A549 (cell line): Measurements from ENCODE around the gene STK16.

Experiments used
- FOSB ChIP-seq: fragments of 250-450 bp; sonication (Bioruptor Pico); IDR thresholded peaks from 2 replicates; pipeline ENCODE4 v1.5.0; 2020; ENCODE audit warnings: mild to moderate bottlenecking, moderate library complexity
- TP53 ChIP-seq: fragments of 250-450 bp; sonication (Bioruptor Pico); IDR thresholded peaks from 2 replicates; pipeline ENCODE4 v1.5.0; 2021; ENCODE audit warnings: mild to moderate bottlenecking, moderate library complexity
- TF ChIP-seq, protein P1 (sequence below): fragments of 450-650 bp; IDR thresholded peaks from 2 replicates; pipeline ENCODE4 v1.6.1; 2014; ENCODE audit warnings: antibody characterized with exemption

DNA sequence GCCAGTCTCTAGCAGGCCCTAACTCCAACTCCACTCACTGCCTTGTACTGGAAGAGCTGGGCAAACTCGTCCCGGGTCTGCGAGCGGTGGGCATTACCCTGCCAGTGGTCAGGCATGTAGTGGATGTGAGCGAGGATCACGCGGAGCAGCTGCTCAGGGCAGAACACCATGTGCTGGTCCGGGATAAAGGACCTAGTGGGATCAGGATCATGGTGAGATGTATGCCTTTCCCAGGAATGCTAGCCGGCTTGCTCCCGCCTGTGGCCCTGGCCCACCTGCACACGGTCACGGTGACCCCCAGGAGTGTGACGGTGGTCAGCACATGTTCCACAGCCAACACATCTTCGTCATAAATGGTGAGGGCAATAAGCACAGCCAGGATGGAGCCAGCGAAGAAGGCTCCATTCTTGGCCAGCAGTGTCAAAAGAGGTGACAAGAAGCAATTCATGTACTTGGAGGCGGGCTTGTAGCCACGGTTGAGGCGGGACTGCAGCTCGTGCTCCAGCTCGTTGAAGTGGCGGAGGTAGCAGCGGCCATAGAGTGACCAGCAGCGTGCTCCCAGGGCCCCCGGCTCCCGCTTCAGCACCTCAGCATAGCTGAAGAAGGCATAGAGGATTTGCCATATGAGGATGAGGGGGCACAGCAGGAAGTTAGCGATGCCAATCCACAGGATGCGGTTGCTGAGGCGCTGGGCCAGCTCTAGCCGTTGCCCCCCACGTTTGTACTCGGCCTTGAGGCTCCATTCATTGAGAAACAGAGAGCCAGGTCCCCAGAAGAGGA, 21.3 kb upstream of the STK16 start:
- no peak for TF ChIP-seq TP53
- TF ChIP-seq, protein P1, sequence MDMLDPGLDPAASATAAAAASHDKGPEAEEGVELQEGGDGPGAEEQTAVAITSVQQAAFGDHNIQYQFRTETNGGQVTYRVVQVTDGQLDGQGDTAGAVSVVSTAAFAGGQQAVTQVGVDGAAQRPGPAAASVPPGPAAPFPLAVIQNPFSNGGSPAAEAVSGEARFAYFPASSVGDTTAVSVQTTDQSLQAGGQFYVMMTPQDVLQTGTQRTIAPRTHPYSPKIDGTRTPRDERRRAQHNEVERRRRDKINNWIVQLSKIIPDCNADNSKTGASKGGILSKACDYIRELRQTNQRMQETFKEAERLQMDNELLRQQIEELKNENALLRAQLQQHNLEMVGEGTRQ: no peak
- TF ChIP-seq FOSB (CRISPR knock-in tag): no peak
